Testis (tissue), 2 donors: ENCODE results near the gene SNX1.

ENCODE experiments used
- POLR2A ChIP-seq: fragments of 450-650 bp; IDR thresholded peaks from one replicate; pipeline ENCODE4 v1.6.1; 2017; ENCODE audit warnings: antibody characterized with exemption, mild to moderate bottlenecking, moderate library complexity
- TF ChIP-seq, protein P1 (sequence below), 3 experiments: fragments of 450-650 bp in 2 of 3; fragments of 200-600 bp in 1 of 3; sonication (generic) in 1 of 3; IDR thresholded peaks; one replicate each; pipeline ENCODE4 v1.5.1; 2016 to 2019; ENCODE audit warnings: antibody characterized with exemption in 3 of 3, mild to moderate bottlenecking in 2 of 3, moderate library complexity in 1 of 3

DNA sequence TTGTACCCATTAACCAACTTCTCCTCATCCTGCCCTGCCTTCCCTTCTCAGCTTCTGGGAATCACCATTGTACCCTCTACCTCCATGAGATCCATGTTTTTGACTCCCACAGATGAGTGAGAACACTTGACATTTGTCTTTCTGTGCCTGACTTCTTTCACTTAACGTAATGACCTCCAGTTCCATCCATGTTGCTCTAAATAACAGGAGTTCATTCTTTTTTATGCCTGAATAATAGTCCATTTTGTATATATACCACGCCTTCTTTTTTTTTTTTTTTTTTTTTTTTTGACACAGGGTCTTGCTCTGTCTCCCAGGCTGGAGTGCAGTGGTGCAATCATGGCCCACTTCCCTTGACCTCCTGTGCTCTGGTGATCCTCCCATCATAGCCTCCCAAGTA lies 6.7 kb downstream of the SNX1 start:
- TF ChIP-seq, protein P1, sequence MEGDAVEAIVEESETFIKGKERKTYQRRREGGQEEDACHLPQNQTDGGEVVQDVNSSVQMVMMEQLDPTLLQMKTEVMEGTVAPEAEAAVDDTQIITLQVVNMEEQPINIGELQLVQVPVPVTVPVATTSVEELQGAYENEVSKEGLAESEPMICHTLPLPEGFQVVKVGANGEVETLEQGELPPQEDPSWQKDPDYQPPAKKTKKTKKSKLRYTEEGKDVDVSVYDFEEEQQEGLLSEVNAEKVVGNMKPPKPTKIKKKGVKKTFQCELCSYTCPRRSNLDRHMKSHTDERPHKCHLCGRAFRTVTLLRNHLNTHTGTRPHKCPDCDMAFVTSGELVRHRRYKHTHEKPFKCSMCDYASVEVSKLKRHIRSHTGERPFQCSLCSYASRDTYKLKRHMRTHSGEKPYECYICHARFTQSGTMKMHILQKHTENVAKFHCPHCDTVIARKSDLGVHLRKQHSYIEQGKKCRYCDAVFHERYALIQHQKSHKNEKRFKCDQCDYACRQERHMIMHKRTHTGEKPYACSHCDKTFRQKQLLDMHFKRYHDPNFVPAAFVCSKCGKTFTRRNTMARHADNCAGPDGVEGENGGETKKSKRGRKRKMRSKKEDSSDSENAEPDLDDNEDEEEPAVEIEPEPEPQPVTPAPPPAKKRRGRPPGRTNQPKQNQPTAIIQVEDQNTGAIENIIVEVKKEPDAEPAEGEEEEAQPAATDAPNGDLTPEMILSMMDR (IDR thresholded peaks at IDR 0.05) = no peak
- TF ChIP-seq POLR2A = no peak
